Transverse colon (tissue), 4 donors: ENCODE measurements around the gene HTD2. TPM values are rescaled to one million over a fixed set of nuclear protein-coding genes. Genes with fewer than 3 reads are reported as not detected.

Experiments used
- DNase-seq: peaks from one replicate; pipeline ENCODE4 v3.0.0-alpha.2; 2019
- H3K27ac ChIP-seq, 4 donors: fragments of 200-600 bp; sonication (generic); 2 replicates each; pipeline ENCODE4 v1.5.1; 2016 to 2018; ENCODE audit warnings: inconsistent platforms in 4 of 4
- H3K27me3 ChIP-seq: fragments of 200-600 bp; sonication (generic); 2 replicates; pipeline ENCODE4 v1.5.1; 2017; ENCODE audit warnings: inconsistent platforms
- H3K36me3 ChIP-seq, 4 donors: fragments of 200-600 bp; sonication (generic); 2 replicates each; pipeline ENCODE4 v1.5.1; 2017 to 2019; ENCODE audit warnings: inconsistent platforms in 4 of 4
- H3K4me1 ChIP-seq, 4 donors: fragments of 200-600 bp; sonication (generic); 2 replicates each; pipeline ENCODE4 v1.5.1; 2017 to 2020; ENCODE audit warnings: inconsistent platforms in 4 of 4
- H3K4me3 ChIP-seq, 4 donors: fragments of 200-600 bp; sonication (generic); 1 replicate in 1 of 4; 2 replicates in 3 of 4; pipeline versions ENCODE4 v1.5.1 to v1.6.1; 2017 to 2019; ENCODE audit warnings: inconsistent platforms in 4 of 4
- H3K9me3 ChIP-seq, 2 donors: fragments of 200-600 bp; sonication (generic); 2 replicates each; pipeline ENCODE4 v1.5.1; 2017 to 2019; ENCODE audit warnings: inconsistent platforms in 2 of 2
- EP300 ChIP-seq: sonication (generic); formaldehyde crosslinking; IDR thresholded peaks from one replicate; pipeline ENCODE4 v1.6.1; 2017; ENCODE audit warnings: antibody characterized with exemption, low read depth
- POLR2A ChIP-seq: fragments of 450-650 bp; IDR thresholded peaks from one replicate; pipeline ENCODE4 v1.6.1; 2016; ENCODE audit warnings: antibody characterized with exemption, mild to moderate bottlenecking, moderate library complexity
- POLR2AphosphoS5 ChIP-seq, 3 donors: sonication (generic); formaldehyde crosslinking; IDR thresholded peaks; one replicate each; pipeline ENCODE4 v1.6.1; 2016; ENCODE audit warnings: antibody characterized with exemption in 3 of 3
- WGBS, 2 donors: methylation state at CpG; one replicate each; pipeline ENCODE4 v1.1.5; 2018; ENCODE audit warnings: low coverage in 1 of 2; 5-methylcytosine and 5-hydroxymethylcytosine counted together
- in situ Hi-C, 4 donors: fragments of 200-750 bp; cut with MboI; loops; one replicate each; pipeline versions ENCODE4 v1.15.0 to v1.15.1; 2017; ENCODE audit warnings: low sequenced_read_pairs in 3 of 4, low pct_ligation_motif_present in 1 of 4, low pct_unique_long_range_greater_than_20kb in 1 of 4
- intact Hi-C: fragments of 100-400 bp; cut with DNase I; formaldehyde crosslinking; loops from one replicate; pipeline ENCODE4 v1.15.1; 2023; ENCODE audit warnings: low total_unique reads
- total RNA-seq, 4 donors: library from RNA; depleted of rRNA; stranded (reverse); fragments of >200 nt; gene quantifications; one replicate each; pipeline ENCODE4 v1.1.0, GENCODE V29; 2016
- TF ChIP-seq, protein P1 (sequence below), 5 experiments: fragments of 200-600 bp in 3 of 5; fragments of 450-650 bp in 2 of 5; sonication (generic) in 3 of 5; IDR thresholded peaks; 1 replicate in 2 of 5; 2 replicates in 3 of 5; pipeline ENCODE4 v1.5.1; 2016 to 2017; ENCODE audit warnings: antibody characterized with exemption in 5 of 5, inconsistent platforms in 3 of 5, mild to moderate bottlenecking in 2 of 5, moderate library complexity in 1 of 5

The HTD2 gene
- total RNA-seq, 4 donors from 2014 or later: 11.1 to 16.9 (median 16.7) TPM; not detected in 1

DNA sequence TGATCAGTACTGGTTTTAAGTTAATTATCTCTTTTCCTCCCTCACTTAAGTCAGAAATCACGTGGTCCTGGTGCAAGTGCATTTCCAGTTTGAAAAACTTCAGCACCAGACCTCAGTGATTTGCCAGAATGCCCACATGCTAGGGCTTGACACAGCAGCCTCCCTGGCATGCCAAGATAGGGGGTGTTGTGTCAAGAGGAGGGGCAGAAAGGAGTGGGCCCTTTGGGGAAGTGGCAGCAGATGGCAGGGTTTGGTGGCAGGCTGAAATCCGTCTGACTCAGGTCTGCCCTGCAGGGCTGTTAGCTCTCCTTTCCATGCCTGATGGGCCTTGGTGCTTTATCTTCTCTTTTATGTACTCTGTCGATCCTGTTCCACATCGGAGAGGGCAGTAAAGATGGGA, 49.7 kb downstream of the HTD2 start:
- TF ChIP-seq POLR2AphosphoS5 (IDR thresholded peaks at IDR 0.05) (no peak), EP300 (no peak), POLR2A (no peak)
- TF ChIP-seq, protein P1, sequence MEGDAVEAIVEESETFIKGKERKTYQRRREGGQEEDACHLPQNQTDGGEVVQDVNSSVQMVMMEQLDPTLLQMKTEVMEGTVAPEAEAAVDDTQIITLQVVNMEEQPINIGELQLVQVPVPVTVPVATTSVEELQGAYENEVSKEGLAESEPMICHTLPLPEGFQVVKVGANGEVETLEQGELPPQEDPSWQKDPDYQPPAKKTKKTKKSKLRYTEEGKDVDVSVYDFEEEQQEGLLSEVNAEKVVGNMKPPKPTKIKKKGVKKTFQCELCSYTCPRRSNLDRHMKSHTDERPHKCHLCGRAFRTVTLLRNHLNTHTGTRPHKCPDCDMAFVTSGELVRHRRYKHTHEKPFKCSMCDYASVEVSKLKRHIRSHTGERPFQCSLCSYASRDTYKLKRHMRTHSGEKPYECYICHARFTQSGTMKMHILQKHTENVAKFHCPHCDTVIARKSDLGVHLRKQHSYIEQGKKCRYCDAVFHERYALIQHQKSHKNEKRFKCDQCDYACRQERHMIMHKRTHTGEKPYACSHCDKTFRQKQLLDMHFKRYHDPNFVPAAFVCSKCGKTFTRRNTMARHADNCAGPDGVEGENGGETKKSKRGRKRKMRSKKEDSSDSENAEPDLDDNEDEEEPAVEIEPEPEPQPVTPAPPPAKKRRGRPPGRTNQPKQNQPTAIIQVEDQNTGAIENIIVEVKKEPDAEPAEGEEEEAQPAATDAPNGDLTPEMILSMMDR (IDR thresholded peaks at IDR 0.05): no peak
- Histone ChIP-seq H3K27ac (peak overlapping the region; percentile 14 to 70 (median 60)), H3K4me3 (no peak overlapping the region), H3K9me3 (no peaks in the 10 kb centered on the region), H3K36me3 (no peaks in the 10 kb centered on the region), H3K27me3 (no peaks in the 10 kb centered on the region), H3K4me1 (peaks cover 0 to 25% (median 13%) of the 10 kb centered on the region in 4 donors)
- WGBS, 2 donors: 40% methylated on average over 4 of the region's 4 CpGs; no CpG with 5 or more reads in 1 of the 2 donors
- in situ Hi-C loops: no loop called here
- intact Hi-C loops: no loop called here
- peak; percentile 13 for DNase-seq

DNA sequence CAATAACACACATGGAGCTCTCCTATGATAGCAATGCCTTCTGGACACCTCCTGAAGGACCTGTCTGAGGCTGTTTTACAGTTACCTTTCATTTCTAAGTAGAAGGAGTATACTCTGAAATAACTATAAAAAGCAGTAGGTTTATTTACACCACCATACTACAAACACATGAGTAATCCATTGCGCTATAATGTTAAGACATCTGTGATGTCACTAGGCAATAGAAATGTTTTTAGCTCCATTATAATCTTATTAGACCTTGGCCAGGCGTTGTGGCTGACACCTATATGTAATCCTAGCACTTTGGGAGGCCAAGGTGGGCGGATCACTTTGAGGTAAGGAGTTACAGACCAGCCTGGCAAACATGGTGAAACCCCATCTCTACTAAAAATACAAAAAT, 51.1 kb downstream of the HTD2 start:
- Histone ChIP-seq H3K4me3 (no peak overlapping the region), H3K27ac (peak overlapping the region; percentile 14 to 70 (median 60)), H3K36me3 (no peaks in the 10 kb centered on the region), H3K4me1 (peaks cover 0 to 25% (median 13%) of the 10 kb centered on the region in 4 donors), H3K27me3 (no peaks in the 10 kb centered on the region), H3K9me3 (no peaks in the 10 kb centered on the region)
- no peak for TF ChIP-seq EP300
- no peak for TF ChIP-seq POLR2A
- TF ChIP-seq, protein P1 (IDR thresholded peaks at IDR 0.05): no peak
- no peak for TF ChIP-seq POLR2AphosphoS5 (IDR thresholded peaks at IDR 0.05)
- intact Hi-C loops (no loop called here), in situ Hi-C loops (no loop called here)
- WGBS, 2 donors: 77 to 78% methylated on average over 3 of the region's 3 CpGs
- DNase-seq: peak; percentile 12

DNA sequence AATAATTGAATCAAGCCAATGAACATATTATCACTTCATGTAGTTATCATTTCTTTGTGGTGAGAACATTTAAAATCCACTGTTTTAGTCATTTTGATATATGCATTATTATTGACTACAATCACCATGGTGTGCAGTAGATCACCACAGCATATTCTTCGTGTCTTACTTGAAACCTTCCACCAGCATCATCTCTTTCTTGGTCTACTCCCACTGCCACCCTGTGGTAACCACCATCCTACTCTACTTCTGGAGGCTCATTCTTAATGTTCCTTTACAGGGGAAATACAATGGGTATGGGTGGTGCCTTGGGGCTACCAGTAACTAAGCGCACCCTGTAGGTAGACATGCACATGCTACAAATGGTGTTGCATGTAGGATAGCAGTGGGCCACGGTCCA, 51.8 kb downstream of the HTD2 start:
- no peaks in the 10 kb centered on the region for H3K27me3 ChIP-seq
- intact Hi-C loops: no loop called here
- TF ChIP-seq, protein P1 (IDR thresholded peaks at IDR 0.05): no peak
- TF ChIP-seq EP300: no peak
- TF ChIP-seq POLR2AphosphoS5 (IDR thresholded peaks at IDR 0.05): no peak
- TF ChIP-seq POLR2A: no peak
- in situ Hi-C loops: no loop called here
- H3K9me3 ChIP-seq: no peaks in the 10 kb centered on the region
- no peak for DNase-seq
- H3K36me3 ChIP-seq: no peaks in the 10 kb centered on the region
- H3K27ac ChIP-seq: peak overlapping the region in 3 of 4 donors; percentile 56 to 70 (median 66)
- no peak overlapping the region for H3K4me3 ChIP-seq
- peaks cover 0 to 25% (median 13%) of the 10 kb centered on the region in 4 donors for H3K4me1 ChIP-seq
- 83 to 86% methylated on average over 1 to 3 of the region's 3 CpGs for WGBS, 2 donors

DNA sequence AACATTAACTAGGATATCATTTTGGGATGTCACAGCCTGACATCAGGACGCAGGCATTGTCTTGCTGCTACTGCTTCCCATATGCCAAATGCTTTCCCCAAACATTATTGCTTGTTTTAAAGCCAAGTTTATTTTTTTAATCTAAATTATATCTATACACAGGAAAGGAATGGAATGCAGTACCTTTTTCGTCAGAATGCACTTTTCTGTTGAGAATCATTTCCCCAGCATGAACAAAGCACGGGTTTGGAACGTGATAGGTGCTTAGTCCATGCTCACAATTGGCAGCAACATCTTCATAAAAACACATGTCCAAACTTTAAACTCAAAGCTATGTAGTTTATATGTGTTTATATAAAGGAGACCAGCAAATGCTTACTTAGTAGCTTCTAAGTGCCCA, 52.5 kb downstream of the HTD2 start:
- Histone ChIP-seq H3K9me3 (no peaks in the 10 kb centered on the region), H3K4me3 (no peak overlapping the region), H3K27me3 (no peaks in the 10 kb centered on the region), H3K4me1 (peaks cover 0 to 25% (median 13%) of the 10 kb centered on the region in 4 donors), H3K27ac (peak overlapping the region in 3 of 4 donors; percentile 56 to 70 (median 66)), H3K36me3 (no peaks in the 10 kb centered on the region)
- TF ChIP-seq POLR2A: no peak
- TF ChIP-seq, protein P1 (IDR thresholded peaks at IDR 0.05): no peak
- no peak for TF ChIP-seq EP300
- no peak for TF ChIP-seq POLR2AphosphoS5 (IDR thresholded peaks at IDR 0.05)
- in situ Hi-C loops: no loop called here
- 70 to 71% methylated on average over 3 to 4 of the region's 4 CpGs for WGBS, 2 donors
- intact Hi-C loops: no loop called here
- DNase-seq: no peak
